Thyroid gland (tissue), 4 donors: ENCODE results near the gene CDH16.
A peak's percentile ranks its signal among the peaks of the same experiment; 100 is the strongest.

ENCODE experiments used
- POLR2A ChIP-seq, 2 donors: fragments of 450-650 bp; IDR thresholded peaks; one replicate each; pipeline ENCODE4 v1.6.1; 2017; ENCODE audit warnings: antibody characterized with exemption in 2 of 2, mild to moderate bottlenecking in 2 of 2, moderate library complexity in 1 of 2
- TF ChIP-seq, protein P1 (sequence below), 6 experiments: fragments of 200-600 bp in 3 of 6; fragments of 450-650 bp in 3 of 6; sonication (generic) in 3 of 6; IDR thresholded peaks; one replicate each; pipeline ENCODE4 v1.5.1; 2016 to 2019; ENCODE audit warnings: antibody characterized with exemption in 6 of 6, mild to moderate bottlenecking in 2 of 6, inconsistent platforms in 1 of 6, moderate library complexity in 1 of 6

DNA sequence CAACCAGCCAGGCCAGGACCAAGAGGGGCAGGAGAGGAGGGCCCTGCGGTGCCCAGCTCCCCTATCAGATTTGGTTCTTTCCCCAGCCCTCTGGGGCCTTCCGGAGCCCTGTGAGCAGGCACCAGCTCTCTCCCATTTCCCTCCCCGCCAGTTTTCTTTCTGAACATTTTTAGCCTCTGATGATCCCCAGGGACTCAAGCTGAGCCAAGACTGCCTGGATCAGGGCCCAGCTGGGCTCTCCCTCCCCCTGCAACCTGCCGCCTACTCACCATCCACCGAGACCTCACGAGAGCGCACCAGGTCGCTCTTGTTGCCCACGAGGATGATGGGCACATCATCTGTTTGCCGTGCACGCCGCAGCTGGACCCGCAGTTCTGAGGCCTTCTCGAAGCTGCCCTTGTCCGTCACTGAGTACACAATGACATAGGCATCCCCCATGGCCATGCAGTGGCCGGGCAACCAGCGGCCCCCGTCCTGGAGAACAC, 4.6 kb upstream of the CDH16 start:
- TF ChIP-seq, protein P1, sequence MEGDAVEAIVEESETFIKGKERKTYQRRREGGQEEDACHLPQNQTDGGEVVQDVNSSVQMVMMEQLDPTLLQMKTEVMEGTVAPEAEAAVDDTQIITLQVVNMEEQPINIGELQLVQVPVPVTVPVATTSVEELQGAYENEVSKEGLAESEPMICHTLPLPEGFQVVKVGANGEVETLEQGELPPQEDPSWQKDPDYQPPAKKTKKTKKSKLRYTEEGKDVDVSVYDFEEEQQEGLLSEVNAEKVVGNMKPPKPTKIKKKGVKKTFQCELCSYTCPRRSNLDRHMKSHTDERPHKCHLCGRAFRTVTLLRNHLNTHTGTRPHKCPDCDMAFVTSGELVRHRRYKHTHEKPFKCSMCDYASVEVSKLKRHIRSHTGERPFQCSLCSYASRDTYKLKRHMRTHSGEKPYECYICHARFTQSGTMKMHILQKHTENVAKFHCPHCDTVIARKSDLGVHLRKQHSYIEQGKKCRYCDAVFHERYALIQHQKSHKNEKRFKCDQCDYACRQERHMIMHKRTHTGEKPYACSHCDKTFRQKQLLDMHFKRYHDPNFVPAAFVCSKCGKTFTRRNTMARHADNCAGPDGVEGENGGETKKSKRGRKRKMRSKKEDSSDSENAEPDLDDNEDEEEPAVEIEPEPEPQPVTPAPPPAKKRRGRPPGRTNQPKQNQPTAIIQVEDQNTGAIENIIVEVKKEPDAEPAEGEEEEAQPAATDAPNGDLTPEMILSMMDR (IDR thresholded peaks at IDR 0.05): no peak
- peak in 1 of 2 donors; percentile 25 for TF ChIP-seq POLR2A (IDR thresholded peaks at IDR 0.05)
